NK-92 (cell line): ENCODE measurements around the gene UNC5CL.

ENCODE experiments used
- DNase-seq: peaks from one replicate; lab custom pipeline; 2025; ENCODE audit not compliant: unreplicated experiment; lab: John Stamatoyannopoulos, UW

Gene UNC5CL

DNA sequence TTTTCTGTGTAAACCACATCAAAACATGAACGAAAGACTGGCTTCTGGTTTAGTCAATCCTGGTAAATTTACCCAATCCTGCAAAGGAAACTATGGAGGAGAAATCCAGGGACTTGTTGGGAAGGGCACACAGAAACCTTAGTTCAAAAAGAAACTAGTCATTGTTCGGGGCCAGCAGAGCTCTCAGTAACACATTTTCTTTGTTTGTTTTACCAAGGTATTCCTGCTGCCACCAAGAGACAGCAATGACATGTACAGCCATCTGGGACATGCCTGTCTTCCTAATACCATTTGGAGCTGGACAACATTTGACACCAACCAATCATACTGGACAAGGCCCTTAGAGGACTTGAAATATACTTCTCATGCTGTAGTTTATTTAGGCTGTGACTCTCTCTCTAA, 24.9 kb upstream of the UNC5CL start:
- DNase-seq, result no peak

DNA sequence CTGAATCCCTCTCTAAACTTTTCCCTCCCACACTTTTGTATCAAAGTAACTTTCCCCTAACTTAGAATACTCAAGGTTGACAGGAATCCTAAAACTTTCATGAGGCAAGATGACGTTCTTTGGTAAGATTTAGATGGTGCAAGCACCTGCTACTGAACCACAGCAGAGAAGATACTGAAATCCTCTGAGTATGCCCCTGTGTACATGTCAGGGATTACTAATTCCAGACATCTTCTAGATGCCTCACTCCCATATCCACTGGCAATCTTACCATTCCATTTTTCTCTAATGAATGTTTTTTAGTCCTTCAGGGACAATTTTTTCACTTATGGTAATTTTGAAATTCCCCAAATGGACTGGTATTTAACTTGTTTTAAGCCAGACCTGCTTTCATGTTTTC, 23.0 kb upstream of the UNC5CL start:
- no peak for DNase-seq

DNA sequence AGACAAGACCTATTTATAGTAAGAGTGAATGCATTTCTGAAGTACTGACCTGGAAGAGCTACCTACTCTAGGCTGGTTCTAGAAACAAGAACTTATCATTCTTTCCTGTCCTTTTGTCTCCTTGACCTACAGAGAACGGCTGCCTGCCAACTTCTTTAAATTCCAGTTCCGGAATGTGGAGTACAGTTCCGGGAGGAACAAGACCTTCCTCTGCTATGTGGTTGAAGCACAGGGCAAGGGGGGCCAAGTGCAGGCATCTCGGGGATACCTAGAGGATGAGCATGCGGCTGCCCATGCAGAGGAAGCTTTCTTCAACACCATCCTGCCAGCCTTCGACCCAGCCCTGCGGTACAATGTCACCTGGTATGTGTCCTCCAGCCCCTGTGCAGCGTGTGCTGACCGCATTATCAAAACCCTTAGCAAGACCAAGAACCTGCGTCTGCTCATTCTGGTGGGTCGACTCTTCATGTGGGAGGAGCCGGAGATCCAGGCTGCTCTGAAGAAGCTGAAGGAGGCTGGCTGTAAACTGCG, 22.2 kb upstream of the UNC5CL start:
- no peak for DNase-seq

DNA sequence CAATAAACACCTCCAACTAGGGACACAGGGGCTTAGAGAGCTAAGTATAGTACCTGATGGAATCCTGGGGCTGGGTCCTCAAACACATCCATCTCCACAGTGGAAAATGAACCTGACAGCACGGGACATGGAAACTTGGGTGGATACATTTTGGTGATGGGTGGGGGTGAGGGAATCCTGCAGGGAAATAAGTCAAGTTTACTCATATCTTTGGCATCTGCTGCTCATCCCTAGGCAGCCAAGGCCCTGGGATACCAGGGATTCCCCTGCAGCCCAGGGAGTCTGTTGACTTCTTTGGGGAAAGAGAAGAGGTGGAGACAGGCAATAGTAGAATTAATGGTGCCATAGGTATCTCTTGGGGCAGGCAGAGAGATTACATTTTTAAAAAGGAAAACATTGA, 20.5 kb upstream of the UNC5CL start:
- DNase-seq, result no peak

GRCh38 chr6:41058783-41059181, 19.8 kb upstream of the UNC5CL start:
- DNase-seq, result no peak

DNA sequence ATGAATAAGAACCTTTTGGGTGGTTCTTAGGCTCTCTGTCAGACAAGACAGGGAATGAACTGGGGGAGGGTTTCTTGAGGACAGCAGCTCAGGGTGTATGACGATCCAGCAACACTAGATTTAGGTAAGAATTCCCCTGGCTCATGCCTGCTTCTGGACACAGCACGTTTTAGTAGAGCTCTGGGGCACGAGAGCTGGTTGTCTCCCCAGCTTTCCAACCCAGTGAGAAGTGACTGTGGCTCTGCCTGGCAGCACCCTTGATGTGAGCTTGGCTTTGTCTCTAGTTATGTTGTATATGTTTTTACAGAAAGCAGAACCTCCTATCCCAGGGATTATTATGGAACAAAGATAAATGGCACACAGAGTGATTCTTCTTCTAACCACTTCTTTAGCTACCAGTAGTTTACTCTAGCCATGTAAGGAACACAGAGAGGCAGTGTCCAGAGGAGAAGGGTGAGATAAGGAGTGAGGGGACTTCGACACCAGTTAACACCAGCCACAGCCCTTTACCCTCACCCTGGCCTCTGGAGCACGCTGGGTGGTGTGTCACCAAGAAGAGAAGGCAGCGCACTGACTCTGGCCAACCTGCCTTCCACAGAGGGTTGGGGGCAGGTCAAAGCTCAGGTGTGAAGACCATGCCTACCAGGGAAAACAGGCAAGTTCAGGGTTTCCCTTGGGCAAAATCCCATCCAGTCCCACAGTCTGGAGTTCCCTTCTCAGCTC, 17.9 kb upstream of the UNC5CL start:
- no peak for DNase-seq

- no peak for DNase-seq
These were observed 16.1 kb upstream of the UNC5CL start for GRCh38 chr6:41055149-41055548.

DNA sequence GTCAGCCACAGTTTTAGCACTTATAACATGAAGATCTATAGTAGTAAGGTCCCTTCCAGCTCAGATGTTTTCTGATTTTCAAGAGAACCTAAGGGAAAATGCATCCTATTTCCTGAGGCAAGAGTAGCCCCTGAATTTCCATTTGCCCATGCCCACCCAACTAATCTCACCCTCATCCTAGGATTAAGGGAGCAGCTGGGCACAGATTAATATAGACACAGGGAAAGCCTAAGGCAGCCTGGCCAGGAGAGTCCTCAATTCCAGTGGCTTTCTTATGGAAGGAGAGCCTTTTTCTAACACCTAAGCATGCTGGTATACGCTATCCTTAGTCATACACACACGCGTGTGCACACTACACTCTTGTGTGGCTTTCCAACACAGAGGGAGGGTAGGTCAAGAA, 15.5 kb upstream of the UNC5CL start:
- DNase-seq, result no peak

DNA sequence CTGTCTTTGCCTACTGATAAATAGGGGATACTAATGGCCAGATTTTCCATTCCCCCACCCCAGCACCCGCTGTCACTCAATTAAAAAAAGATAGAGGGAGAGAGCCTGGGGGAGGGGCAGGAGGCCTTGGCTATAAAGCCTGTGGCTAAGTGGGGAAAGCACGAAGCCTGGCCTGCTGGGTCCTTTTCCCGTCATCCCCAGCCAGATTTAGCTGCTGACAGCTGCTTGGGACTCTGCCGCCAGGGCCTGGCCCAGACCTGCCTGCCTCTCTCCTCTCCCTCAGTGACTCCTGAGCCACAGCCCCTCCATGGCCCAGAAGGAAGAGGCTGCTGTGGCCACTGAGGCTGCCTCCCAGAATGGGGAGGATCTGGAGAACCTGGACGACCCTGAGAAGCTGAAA, 14.0 kb upstream of the UNC5CL start, which contains the start of gene APOBEC2:
TSS of gene APOBEC2 (plus strand) at position 162 of the 400 bp plus-strand sequence. CDS start at position 308, 146 bp downstream.
- DNase-seq, result no peak

DNA sequence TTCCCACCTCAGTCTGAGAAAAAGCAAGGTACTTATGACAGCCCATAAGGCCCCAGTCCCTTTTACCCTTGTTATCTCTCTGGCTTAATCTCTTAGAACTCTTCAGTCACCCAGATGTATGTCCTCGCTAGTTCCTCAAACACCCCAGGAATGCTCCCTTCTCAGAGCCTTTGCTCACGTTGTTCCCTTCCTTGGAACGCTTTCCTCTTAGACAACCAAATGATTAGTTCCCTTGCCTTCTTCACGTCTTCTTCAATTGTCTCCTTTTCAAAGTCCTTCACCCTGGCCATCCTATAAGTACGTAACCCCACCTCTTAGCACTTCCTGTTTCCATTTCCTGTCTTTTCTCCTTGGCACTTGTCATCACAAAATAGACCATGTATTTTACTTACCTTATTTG, 12.9 kb upstream of the UNC5CL start:
- no peak for DNase-seq

GRCh38 chr6:41050536-41050935, 11.5 kb upstream of the UNC5CL start:
- no peak for DNase-seq

DNA sequence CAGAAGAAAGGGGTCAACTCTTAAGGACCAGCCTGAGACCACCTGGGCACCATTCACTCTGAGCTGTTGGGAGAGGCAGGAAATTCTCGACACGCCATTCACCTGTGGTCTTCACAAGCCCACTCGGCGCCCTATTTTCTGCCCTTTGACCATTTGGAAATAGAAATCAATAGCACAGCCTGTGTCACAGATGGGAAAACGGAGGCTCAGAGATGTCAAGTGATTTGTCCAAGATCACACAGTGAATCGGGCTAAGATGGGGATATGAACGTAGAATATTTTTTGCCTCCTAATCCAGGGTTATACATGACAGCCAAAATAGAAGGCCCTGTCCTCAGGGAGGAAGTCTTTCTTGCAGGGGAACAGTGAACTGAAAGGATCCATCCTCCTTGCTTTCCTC, 10.9 kb upstream of the UNC5CL start:
- DNase-seq, result no peak

GRCh38 chr6:41049521-41049920, 10.5 kb upstream of the UNC5CL start:
- no peak for DNase-seq

- DNase-seq, result no peak
These were observed 9.0 kb upstream of the UNC5CL start for GRCh38 chr6:41047745-41048732.

- DNase-seq, result no peak
These were observed 8.3 kb upstream of the UNC5CL start for GRCh38 chr6:41047306-41047705.

DNA sequence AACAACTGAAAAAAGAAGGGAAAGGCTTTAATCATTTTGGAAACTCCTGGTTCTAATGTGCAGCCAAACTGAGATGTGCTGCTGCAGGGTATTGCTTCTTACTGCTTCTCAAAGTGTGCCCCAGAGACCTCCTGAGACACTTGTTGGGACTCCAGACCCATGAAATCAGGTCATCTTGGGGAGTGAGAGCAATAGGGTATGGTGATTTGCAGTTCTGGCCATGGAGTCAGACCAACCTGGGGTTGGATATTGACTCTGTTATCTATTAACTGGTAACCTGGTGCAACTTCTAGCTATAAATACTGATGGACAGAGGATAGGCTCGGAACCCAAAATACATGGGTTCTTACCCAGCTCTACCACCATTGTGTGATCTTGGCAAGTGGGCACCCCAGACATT, 7.1 kb upstream of the UNC5CL start:
- no peak for DNase-seq

GRCh38 chr6:41045664-41046063, 6.6 kb upstream of the UNC5CL start:
- no peak for DNase-seq

- DNase-seq, result no peak
These were observed 4.1 kb upstream of the UNC5CL start for GRCh38 chr6:41043151-41043550.

DNA sequence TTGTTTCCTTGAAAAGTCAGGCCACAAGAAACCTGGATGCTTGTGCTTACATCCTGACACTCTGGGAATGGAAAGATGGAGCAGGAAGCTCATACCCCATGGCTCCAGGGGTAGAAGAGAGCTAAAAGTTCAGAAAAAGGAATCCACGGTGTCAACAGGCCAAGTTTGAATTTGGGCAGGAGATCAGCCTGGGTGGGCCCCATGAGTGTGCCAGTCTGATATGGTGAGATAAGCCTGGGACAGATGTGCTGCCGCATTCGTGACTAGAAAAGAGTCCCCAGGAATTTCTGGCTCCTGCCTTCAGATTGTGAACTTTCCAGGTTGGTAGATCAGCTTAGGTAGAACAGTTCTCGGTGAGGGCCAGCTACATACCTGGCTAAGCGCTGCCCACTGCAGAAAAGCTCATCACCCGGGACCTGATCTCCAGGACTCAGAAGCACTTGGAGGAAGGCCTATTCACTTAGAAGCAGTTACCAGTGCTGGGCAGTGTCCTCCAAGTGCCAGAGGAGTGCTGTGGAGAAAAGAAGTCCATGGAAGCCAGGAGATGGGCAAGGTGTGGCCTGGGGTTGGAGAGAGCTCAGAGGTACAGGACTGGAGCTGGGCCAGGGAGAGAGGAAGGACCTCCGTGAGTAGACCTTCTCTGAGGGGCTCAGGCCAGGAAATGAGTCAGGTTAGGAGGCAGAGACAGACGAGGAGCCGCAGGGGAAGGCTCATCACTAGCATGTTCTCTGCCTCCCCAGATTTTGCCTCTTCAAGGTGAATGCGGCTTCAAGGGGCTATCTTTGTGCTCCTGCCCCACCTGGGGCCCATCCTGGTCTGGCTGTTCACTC, 3.4 kb upstream of the UNC5CL start, which contains the start of gene TSPO2:
TSS of gene TSPO2 (plus strand) at position 242 of the 830 bp plus-strand sequence. CDS start at position 761, 519 bp downstream.
- no peak for DNase-seq

- no peak for DNase-seq
These were observed 2.0 kb upstream of the UNC5CL start for GRCh38 chr6:41040940-41041536.
